GM19324 (cell line): ENCODE data around the gene PLIN4.

Experiments
- ATAC-seq: cut with Tn5 transposase; IDR thresholded peaks from one replicate; pipeline ENCODE4 v1.9.1; 2021; ENCODE audit warnings: mild to moderate bottlenecking, moderate library complexity; ENCODE audit not compliant: unreplicated experiment, low FRiP score

The PLIN4 gene

DNA sequence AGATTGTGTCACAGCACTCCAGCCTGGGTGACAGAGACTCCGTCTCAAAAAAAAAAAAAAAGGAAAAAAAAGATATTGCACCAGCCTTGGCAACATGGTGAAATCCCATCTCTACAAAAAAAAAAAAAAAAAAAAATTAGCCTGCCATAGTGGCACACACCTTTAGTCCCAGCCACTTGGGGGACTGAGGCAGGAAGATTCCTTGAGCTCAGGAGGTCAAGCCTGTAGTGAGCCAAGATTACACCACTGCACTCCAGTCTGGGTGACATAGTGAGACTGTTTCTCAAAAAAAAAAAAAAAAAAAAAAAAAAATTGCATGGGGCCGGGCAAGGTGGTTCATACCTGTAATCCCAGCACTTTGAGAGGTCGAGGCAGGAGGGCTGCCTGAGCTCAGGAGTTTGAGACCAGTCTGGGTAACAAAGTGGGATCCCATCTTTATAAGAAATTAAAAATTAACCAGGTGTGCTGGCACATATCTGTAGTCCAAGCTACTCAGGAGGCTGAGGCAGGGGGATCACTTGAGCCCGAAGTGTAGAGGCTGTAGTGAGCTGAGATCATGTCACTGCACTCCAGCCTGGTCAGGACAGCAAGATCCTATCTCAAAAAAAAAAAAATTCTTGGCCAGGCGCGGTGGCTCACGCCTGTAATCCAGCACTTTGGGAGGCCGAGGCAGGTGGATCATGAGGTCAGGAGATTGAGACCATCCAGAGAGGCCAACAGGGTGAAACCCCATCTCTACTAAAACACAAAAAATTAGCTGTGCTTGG lies 53.3 kb downstream of the PLIN4 start:
- ATAC-seq, result no peak

DNA sequence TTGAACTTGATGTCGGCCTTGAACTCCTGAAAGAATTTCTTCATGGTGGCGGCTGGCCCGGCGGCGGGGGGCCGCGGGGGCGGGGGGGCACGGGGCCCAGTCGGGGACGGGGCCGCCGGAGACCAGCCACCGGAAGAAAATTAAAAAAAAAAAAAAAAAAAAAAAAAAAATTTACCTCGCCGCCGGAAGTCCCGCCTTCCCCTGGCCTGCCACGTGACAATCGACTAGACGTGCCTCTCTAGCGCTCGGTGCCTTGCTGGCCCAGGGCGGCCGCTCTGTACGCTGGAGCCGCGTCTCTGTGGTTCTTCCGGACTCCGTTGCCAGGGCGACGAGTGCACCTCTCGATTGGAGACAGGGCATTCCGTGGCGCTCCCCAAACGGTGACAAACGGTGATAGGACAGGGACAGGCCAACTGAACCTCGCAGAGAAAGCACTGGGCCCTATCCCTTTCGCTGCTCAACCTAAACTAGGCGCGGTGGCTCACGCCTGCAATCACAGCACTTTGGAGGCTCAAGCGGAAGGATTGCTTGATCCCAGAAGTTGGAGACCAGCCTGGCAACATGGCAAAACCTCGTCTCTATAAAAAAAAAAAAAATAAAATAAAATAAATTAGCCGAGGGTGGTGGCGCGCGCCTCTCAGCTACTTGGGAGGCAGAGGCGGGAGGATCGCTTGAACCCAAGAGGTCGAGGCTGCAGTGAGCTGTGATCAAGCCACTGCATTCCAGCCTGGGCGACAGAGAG lies 60.5 kb downstream of the PLIN4 start, which contains the start of gene UBXN6:
UBXN6 (minus strand) TSS at position 141 of the 742 bp plus-strand sequence; CDS start at position 44, 97 bp downstream.
- peak; percentile 90 for ATAC-seq

DNA sequence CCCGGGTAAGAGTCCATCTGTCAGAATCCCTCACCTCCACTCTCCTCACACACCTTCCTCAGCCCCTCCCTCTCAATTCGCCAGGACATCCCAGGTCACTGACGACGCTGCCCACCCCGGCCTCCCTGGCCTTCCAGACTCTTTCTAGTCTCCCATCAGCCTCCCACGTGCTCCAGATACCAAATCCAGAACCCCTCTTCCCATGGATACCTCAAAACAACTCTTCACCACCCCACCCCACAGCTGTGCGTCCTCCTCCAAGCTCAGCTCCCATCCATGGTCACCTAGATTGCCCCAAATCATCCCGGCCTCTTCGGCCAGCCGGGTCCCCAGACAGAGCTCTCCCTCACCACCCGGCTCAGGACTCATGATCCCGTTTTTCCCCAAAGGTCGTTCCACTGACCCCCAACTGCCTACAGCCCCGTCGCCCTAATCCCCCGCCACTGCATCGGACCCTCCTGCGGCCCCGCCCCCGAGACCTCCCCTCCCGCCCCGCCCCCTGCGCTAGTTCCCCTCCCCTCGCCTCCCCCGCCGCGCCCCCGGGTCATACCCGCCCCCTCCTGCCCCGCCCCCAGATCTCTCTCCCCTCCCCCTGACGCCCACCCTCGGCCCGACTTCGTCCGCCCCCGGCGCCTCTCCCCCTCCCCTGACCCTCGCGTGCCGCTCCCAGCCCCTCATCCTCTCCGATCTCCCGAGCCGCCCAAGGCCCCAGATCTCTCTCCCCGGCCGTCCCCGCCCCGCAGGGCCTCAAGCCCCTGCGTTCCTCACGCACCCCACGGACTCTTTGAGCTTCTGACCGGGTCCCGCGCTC lies 61.2 kb downstream of the PLIN4 start:
- ATAC-seq, result peak; percentile 10

DNA sequence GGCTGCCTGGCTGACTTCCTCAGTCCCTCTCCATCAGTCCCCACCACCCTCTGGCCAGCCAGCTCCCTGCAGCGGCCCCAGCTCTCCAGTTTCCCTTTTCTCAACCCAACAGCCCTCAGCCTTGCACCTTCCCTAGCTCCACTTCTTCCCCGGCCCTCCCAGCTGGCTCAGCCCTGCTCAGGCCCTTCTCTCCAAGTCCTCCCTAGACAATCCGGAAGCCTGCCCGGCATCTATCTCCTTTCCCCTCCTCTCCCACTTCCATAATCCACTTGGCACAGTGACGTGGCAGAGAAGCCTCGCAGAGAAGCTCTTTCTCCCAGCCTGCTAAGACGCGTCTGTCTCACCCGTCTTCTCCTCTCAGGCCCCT lies 61.8 kb downstream of the PLIN4 start:
- no peak for ATAC-seq

DNA sequence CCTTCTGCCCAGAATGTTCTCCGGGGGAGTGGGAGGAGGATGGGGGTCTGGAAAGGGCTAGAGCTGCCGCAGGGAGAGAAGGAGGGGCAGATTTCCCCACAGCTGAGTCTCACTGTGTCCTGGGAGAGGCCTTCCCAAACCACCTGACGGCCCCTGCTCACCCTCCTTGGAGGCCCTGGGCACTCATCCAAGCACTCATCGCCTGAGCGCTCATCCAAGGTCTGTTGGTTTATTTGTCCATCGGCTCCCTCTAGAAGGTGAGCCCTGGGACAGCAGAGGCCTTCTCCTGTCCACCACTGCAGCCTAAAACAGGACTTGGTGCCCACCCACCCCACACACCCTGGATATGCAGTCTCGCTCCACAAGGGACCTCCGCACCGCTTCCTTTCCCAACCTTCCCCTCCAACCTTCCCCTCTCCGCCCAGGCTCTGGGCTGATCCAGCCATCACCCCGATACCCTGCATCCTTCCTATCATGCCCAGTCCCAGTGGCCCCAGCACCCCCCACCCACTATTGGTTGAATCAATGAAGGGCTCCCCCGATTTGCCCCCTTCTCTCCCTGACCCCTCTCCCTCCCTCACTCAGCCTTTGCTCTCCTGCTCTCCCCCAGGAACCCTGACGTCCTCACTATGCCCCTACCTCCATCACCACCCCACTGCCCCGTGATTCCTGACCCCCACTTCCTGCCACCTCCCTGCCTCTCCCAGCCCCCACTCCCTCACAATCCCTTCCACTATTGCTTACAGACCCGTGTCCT lies 62.4 kb downstream of the PLIN4 start:
- ATAC-seq, result no peak

DNA sequence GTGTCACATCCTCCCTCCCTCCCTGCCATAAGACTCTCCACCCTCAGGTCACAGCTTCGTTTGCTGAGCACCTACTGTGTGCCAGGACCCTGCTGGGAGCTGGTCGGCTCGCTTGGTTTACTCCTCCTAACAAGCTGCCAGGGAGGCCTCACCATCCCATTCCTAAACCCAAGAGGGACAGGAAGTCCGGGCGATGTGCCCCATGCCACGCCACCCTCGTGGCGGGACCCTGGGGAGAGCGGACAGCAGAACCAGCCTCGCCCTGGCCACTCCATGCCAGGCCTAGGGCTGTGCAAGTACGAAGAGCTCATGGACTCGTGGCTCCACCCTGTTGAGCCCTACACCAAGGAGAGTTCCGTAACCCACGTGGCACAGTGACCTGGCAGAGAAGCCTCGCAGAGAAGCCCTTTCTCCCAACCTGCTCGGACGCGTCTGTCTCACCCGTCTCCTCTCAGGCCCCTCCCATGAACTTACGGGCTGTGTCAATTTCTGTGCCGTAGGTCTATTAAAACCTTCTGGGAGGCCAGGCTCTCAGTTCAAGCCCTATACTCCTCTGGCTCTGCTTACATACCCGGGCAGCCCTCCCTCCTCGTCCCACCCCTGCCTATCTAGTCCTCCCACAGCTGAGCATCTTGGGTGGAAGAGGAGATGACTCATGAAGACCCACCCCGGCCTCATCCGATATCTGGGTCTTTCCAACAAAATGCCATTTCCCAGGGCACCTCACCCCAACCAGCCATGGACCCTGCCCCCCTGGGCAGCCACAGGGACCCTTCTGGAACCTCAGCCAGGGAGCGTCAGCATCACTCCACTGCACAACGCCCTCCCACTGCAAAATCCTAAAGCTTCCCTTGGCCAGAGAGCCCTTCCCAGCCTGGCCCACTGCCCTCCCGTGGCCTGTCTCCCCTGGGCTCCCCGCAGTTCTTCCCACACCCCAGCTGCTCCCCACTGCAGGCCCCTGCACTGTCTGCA lies 63.3 kb downstream of the PLIN4 start:
- ATAC-seq, result no peak

DNA sequence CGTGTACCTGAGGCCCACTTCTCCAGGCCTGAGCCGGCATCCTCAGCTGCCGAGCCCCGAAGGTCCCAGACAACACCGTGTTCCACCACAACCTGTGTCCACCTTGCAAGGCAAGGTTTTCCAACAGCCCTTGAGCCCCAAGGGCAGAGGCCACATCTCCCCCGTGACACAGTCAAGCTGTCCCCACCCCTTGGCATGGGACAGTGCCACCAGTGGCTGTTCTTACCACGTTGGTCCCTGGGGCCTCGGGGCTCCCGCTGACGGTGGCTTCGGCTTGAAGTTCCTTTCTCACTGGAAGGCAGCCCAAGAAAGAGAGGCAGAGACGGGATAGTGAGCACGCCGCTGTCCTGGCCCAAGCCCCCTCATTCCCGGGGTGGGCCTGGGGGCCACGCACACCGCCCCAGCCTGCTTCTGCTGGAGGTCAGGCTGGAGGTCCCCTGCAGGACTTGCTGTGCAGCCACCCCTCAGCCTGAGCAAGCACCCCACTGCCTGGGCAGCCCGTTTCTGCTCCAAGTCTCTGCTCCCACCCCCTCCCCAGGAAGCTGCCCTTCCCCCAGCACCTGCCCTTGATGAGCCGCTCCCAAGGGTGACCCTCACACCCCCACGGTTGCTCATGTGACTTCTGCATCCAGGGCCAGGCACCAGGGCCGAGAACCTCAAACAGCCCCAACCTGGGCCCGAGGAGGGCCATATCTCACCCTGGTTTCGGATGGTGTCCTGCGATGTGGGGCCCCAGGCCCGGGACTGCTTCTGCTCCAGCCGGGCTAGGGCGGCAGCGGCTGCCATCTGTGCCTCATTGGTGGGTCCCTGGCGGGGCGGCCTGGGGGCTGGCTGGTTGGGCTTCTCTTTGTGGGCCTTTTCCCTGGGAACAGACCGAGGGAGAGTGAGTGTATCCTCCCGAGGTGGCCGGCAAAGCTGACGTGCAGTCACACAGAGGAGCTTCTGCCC lies 64.8 kb downstream of the PLIN4 start:
- no peak for ATAC-seq

DNA sequence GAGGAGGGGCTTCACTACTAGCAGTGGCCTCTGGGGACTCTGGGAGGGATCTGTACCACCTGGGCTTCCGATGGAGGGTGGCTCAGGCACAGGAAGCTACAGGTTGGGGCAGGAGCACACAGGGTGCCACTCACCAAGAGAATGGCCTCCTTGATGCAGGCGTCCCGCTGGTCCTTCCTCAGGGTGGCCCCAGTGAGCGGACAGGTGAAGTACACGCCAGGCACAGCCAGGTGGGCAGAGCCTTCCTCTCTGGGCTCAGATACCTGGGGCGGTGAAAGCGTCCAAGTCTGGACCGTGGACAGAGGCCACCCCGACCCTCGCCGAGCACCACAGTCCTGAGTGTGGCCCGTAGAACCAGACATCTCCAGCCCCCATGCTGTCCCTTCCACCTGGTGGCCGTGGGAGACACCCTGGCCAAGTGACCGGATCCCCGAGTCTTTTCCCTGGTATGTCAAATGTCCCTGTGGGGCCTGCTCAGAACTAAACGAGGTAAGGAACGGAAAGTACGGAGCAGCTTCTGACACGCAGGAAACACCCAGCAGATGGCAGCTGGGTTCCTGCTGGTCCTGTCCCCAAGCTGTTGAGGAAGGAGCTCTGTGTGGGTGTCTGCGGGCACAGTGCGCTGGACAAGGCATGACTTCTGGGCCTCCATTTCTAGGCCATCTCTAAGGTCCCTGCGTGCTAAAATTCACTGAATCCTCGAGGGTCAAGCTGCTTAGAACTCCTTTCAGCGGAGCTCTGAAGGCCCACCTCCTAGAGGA lies 65.9 kb downstream of the PLIN4 start:
- ATAC-seq, result no peak
